ENCODE measurements around the gene APOB. TPM values are rescaled to one million over a fixed set of nuclear protein-coding genes. Genes with fewer than 3 reads are reported as not detected.

The APOB gene
- total RNA-seq, 2 experiments from 2014 or later = not detected

DNA sequence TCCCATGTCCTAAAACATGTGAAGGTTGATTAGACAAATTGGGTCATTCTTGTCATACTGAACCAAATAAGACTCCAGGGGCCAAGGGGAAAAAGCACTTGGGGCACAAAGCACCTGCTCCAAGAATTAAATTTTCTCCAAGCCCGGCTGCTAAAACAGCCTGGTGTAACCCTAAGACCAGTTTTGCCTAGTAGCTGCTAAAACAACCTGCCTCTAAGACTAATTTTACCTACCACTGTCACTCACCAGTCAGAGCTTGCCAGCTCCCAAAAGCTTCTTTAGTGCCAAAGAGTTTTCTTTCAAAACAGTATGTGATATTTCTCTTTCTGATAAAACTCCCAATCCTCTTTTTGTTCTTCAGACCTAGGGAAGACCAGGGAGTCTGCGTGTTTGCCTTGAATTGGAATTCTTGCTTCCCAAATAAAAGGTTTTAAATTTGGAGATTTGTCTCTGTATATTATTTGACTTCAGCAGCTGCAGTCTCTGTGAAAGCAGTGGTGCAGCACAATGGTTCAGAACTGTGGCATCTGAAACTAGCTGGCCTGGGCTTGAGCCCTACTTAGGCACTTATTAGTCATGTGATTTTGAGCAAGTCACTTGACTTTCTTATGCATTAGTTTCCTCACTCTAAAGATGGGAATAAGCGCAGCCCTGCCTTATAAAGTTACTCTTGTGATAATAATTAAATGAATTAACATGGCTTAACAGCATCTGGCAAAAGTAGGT, 16.2 kb upstream of the APOB start:
- no peak for DNase-seq
- no peaks in the 10 kb centered on the region for H3K9me3 Mint-ChIP-seq (ENCODE audit: low read depth)
- no peak for ATAC-seq
- CTCF ChIA-PET = interaction anchor here (1.2 kb wide), 1 partner anchor 58 kb away, joined by 3 read pairs; no protein-coding TSS in a partner anchor
- peaks cover 2% of the 10 kb centered on the region for H3K27me3 Mint-ChIP-seq
- no peak overlapping the region for H3K4me3 Mint-ChIP-seq
- H3K4me1 Mint-ChIP-seq = no peaks in the 10 kb centered on the region
- H3K27ac Mint-ChIP-seq = no peak overlapping the region
- no peaks in the 10 kb centered on the region for H3K36me3 Mint-ChIP-seq (ENCODE audit: low read depth)
- POLR2A ChIA-PET = no interaction called here
- intact Hi-C loops (cut with DNase I, micrococcal nuclease) = no loop called here

DNA sequence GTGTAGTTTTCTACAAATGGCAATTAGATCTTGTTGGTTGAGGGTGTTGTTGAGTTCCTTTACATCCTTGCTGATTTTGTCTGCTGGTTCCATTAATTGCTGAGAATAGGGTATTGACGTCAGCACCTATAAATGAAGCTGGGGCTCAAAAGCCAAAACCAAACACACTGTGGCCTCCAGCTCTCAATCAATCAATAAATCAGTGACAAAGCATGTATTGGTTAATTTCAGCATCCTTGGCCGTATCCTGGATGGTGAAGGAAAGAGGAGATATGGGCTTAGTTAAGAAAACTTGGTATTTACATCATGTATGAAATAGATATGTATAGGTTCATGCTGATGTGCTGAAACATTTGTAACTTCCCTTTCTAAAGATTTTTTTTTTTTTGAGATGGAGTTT, 13.2 kb upstream of the APOB start:
- H3K27me3 Mint-ChIP-seq = peaks cover 10% of the 10 kb centered on the region
- intact Hi-C loops (cut with DNase I, micrococcal nuclease) = no loop called here
- DNase-seq (no peak), ATAC-seq (no peak)
- no peak overlapping the region for H3K4me3 Mint-ChIP-seq
- H3K4me1 Mint-ChIP-seq = no peaks in the 10 kb centered on the region
- no peak overlapping the region for H3K27ac Mint-ChIP-seq
- CTCF ChIA-PET = no interaction called here
- no peaks in the 10 kb centered on the region for H3K36me3 Mint-ChIP-seq (ENCODE audit: low read depth)
- POLR2A ChIA-PET = no interaction called here
- H3K9me3 Mint-ChIP-seq (ENCODE audit: low read depth) = no peaks in the 10 kb centered on the region

DNA sequence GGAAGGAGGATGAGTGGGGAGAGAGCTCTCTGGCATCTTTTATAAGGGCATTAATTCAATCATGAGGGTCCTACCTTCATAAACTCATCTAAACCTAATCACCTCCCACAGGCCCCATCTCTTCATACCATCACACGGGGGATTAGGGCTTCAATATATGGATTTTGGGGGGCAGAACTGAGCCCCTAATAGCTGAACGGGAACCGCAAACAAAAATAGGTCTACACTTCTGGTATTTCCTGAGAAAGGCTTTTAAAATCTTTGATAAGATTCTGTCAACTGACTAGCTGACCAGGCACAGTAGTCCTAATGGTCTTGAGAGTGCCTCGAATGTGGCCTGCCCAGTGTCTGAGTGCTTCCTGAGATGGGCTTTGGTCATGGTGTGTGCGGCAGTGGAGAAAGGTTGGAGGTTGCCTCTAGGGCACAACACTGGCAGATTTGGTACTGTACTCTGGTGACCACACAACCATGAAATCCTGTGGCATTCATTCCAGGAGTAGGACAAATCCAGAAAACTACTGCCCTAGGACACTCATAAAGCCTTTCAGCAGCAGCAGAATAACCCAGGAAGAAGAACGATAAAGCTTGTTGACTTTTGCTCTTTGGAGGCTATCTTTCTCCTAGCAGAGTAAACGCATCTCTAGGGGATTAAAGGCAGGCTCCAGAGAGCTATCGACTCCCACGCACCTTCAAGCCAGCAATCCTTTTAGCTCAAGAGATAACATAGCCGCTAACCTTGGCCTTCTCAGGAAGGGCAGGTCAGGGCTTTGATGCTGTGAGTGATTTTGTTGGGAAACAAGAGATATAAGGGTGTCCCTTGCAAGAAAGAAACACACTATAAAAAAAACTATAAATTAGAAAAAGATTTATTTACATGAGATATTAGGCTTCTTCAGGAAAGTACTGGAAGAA, 12.3 kb upstream of the APOB start:
- Mint-ChIP-seq H3K4me1 (no peaks in the 10 kb centered on the region), H3K4me3 (no peak overlapping the region)

DNA sequence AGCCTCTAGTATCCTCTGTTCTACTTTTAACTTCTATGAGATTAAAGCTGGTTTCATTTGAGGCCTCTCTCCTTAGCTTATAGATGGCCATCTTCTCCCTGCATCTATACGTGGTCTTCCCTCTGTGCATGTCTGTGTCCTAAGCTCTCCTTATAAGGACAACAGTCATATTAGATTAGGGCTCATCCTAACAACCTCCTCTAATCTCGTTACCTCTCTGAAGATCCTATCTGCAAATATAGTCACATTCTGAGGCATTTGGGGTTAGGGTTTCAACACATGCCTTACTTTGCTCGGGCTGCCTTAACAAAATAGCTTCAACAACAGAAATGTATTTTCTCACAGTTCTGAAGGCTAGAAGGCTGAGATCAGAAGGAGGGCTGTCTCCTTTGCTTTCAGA, 11.6 kb upstream of the APOB start:
- intact Hi-C loops (cut with DNase I, micrococcal nuclease) = no loop called here
- no peak for ATAC-seq
- no peaks in the 10 kb centered on the region for H3K4me1 Mint-ChIP-seq
- H3K27me3 Mint-ChIP-seq = peaks cover 10% of the 10 kb centered on the region
- no peak overlapping the region for H3K27ac Mint-ChIP-seq
- H3K4me3 Mint-ChIP-seq = no peak overlapping the region
- DNase-seq = no peak
- H3K36me3 Mint-ChIP-seq (ENCODE audit: low read depth) = no peaks in the 10 kb centered on the region
- POLR2A ChIA-PET = no interaction called here
- no peaks in the 10 kb centered on the region for H3K9me3 Mint-ChIP-seq (ENCODE audit: low read depth)
- CTCF ChIA-PET = interaction anchor here (0.8 to 1.2 kb wide), 3 partner anchors 10 to 15 kb away, joined by 3 read pairs; no protein-coding TSS in a partner anchor

More for the DNA sequence above, 12.3 kb upstream of the APOB start:
- H3K27me3 Mint-ChIP-seq = peaks cover 10% of the 10 kb centered on the region
- ChIA-PET CTCF (interaction anchor here (0.6 to 1.2 kb wide), 4 partner anchors 9 to 14 kb away, joined by 3 read pairs; no protein-coding TSS in a partner anchor), POLR2A (no interaction called here)
- intact Hi-C loops (cut with DNase I, micrococcal nuclease) = no loop called here
- H3K27ac Mint-ChIP-seq = no peak overlapping the region
- no peaks in the 10 kb centered on the region for H3K36me3 Mint-ChIP-seq (ENCODE audit: low read depth)
- H3K9me3 Mint-ChIP-seq (ENCODE audit: low read depth) = no peaks in the 10 kb centered on the region
- DNase-seq = no peak
- no peak for ATAC-seq

DNA sequence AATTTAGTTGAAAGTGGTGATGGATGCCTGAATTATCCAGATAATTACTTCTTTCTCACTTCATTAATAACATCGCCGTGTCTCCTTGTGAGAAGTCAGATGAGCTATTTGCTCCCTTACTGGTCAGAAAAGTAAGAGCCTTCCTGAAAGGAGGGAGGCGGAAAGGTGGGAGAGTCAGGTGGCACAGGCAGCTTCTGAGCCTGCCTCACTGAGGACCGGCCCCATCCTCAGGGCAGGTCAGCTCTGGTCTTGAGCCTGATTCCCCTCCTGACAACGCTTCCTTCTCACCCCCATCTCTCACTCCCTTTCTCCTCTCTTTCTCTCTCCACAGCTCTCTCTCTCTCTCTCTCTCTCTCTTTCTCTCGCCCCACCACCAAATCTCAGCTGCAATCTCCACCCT, 10.1 kb upstream of the APOB start:
- H3K4me3 Mint-ChIP-seq = no peak overlapping the region
- H3K4me1 Mint-ChIP-seq = no peaks in the 10 kb centered on the region
- ATAC-seq (no peak), DNase-seq (no peak)
- no peak overlapping the region for H3K27ac Mint-ChIP-seq
- no peaks in the 10 kb centered on the region for H3K36me3 Mint-ChIP-seq (ENCODE audit: low read depth)
- CTCF ChIA-PET = interaction anchor here (0.6 kb wide), 1 partner anchor 197 kb away, joined by 3 read pairs; no protein-coding TSS in a partner anchor
- no peaks in the 10 kb centered on the region for H3K9me3 Mint-ChIP-seq (ENCODE audit: low read depth)
- peaks cover 10% of the 10 kb centered on the region for H3K27me3 Mint-ChIP-seq
- intact Hi-C loops (cut with DNase I, micrococcal nuclease) = no loop called here
- POLR2A ChIA-PET = no interaction called here

DNA sequence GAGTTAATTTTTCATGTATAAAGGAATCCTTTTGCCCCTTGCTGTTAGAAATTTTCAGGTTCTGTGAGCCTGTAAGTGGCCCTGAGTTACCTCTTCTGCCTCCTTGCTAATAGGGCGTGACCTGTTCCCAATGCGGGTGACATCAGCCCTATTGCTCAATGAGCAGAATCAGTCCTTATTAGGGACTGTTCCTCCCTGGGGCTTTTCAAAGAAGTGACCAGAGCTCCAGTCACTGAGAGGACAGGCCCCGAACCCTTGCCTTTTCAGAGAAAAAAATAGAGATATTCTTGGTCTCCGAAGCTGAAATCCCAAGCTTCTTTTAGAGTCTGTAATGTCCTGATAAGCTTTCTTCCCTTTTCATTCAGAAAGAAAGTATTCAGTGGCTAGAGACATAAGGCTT, 8.2 kb upstream of the APOB start:
- H3K9me3 Mint-ChIP-seq (ENCODE audit: low read depth) = no peaks in the 10 kb centered on the region
- intact Hi-C loops (cut with DNase I, micrococcal nuclease) = no loop called here
- CTCF ChIA-PET = interaction anchor here (0.7 to 1.3 kb wide), 2 partner anchors 9 to 341 kb away, joined by 3 to 4 read pairs; no protein-coding TSS in a partner anchor

DNA sequence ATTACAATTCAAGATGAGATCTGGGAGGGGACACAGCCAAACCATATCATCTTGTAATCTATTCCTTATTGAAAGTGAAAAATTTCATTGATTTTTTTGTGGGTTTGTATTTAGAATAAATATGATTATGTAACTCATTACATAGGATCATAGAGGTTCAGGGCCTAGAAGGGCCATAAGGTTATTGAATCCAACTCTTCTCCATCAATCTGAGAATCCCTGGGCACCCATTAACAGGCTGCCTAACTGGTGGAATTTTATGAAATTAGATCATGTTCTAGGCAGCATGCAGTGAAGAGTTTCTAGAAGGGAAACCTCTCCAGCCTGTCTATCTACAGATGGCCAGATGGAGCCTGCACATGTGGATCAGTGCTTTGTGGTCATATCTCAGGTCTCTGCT, 6.3 kb upstream of the APOB start:
- Mint-ChIP-seq H3K4me1 (no peaks in the 10 kb centered on the region), H3K9me3 (ENCODE audit: low read depth) (no peaks in the 10 kb centered on the region), H3K27ac (no peak overlapping the region), H3K4me3 (no peak overlapping the region), H3K27me3 (peaks cover 16% of the 10 kb centered on the region), H3K36me3 (ENCODE audit: low read depth) (no peaks in the 10 kb centered on the region)
- DNase-seq = no peak
- ATAC-seq = no peak
- intact Hi-C loops (cut with DNase I, micrococcal nuclease) = no loop called here
- POLR2A ChIA-PET = no interaction called here
- CTCF ChIA-PET = no interaction called here

More for the DNA sequence above, 8.2 kb upstream of the APOB start:
- Mint-ChIP-seq H3K36me3 (ENCODE audit: low read depth) (no peaks in the 10 kb centered on the region), H3K4me1 (no peaks in the 10 kb centered on the region), H3K27ac (no peak overlapping the region), H3K4me3 (no peak overlapping the region), H3K27me3 (peaks cover 12% of the 10 kb centered on the region)
- DNase-seq (no peak), ATAC-seq (no peak)
- POLR2A ChIA-PET = no interaction called here

DNA sequence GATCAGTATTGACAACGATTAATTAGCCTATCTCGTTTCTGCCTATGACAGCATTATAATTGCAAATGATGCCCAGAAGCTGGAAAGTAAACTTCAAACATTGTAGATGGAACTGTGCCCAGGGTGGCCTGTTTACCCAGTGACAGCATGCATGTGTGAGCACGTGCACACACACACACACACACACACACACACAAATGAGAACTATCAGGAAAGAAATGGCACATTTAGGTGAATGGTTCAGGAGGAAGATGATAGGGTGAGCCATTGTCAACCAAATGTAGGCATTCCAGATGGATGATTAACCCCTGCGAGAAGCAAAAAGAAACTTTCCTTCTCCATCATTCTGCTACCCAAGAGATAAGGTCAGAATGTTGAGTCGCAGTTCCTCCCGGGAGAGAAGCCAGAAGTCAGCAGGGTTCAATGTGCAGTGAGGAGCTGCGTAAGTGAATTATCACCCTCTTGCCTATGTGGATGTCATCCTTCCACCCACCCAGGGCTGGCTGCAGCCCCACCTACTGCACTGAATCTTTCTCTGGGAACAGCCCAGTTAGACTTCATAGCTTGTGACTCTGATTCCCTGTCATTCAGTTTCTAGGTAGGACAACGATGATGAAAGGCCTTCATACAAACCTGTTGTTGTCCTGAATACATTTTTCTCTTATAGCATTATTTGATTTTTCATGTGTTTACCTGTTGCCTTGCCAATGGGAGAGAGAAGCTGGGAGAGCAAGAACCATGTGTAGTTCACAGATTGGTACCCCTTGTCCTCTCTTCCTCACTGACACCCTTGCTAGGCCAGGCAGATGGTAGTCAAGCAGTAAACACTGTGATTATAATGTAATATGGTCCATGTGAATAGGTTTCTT, 3.5 kb upstream of the APOB start:
- ChIA-PET POLR2A (no interaction called here), CTCF (interaction anchor here (0.7 kb wide), 2 partner anchors 331 to 496 kb away, joined by 3 read pairs; no protein-coding TSS in a partner anchor)
- DNase-seq = no peak
- peaks cover 22% of the 10 kb centered on the region for H3K27me3 Mint-ChIP-seq
- H3K4me3 Mint-ChIP-seq = no peak overlapping the region
- H3K9me3 Mint-ChIP-seq (ENCODE audit: low read depth) = no peaks in the 10 kb centered on the region
- H3K27ac Mint-ChIP-seq = no peak overlapping the region
- ATAC-seq = no peak
- intact Hi-C loops (cut with DNase I, micrococcal nuclease) = no loop called here
- H3K36me3 Mint-ChIP-seq (ENCODE audit: low read depth) = no peaks in the 10 kb centered on the region
- H3K4me1 Mint-ChIP-seq = peaks cover 3% of the 10 kb centered on the region

DNA sequence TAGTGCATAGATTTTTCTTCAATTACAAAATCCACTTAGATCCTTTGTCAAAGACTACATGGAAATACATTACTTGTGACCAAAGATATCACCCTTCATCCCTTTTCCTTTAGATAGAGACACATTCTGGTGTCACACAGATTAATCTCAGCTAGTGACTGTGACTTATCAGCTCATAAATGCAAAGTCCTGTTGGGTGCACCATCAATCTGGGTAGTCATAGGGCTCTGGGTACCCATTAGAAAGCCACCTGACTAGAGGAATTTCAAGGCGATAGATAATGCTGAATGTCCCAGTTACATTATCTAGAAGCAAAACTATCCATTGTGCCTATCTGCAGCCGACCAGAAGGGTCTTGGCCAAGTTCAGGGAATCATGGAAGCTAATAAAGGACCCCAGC, 2.6 kb upstream of the APOB start:
- POLR2A ChIA-PET = no interaction called here
- H3K27me3 Mint-ChIP-seq = peaks cover 27% of the 10 kb centered on the region
- H3K4me3 Mint-ChIP-seq = no peak overlapping the region
- ATAC-seq (no peak), DNase-seq (no peak)
- CTCF ChIA-PET = no interaction called here
- no peaks in the 10 kb centered on the region for H3K36me3 Mint-ChIP-seq (ENCODE audit: low read depth)
- peaks cover 3% of the 10 kb centered on the region for H3K4me1 Mint-ChIP-seq
- intact Hi-C loops (cut with DNase I, micrococcal nuclease) = no loop called here
- no peak overlapping the region for H3K27ac Mint-ChIP-seq
- H3K9me3 Mint-ChIP-seq (ENCODE audit: low read depth) = no peaks in the 10 kb centered on the region

DNA sequence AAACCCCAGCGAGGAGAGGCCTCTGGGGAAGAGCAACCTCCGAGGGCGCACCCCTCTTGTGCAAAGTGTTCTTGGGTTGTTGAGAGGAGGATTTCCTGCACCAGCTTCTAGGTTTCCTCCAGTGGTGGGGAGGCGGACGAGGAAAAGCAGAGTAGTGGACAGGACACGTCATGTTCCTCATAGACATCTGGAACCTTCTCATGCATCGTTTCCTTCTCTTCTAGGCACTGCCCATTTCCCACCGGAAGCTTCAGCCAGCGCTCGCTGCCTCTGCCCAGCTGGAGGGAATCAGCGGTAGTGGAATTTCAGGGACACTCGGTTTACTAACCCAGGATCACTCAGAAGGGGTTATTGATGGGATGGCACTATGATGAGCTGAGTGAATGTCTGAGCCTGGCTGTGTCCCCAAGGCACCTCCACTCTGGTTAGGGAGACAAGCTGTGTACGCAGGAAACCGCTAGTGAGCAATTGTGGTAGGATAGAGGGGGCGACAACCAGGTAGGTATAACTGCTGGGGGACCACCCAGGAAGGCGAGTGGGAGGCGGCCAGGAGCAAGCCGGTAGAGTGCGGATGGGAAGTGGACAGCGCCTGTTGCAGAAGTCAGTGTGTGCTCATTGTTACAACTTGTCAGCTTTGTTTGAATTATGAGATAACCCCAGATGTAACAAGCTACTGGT, 960 bp upstream of the APOB start:
- ATAC-seq (no peak), DNase-seq (no peak)
- no peak overlapping the region for H3K4me3 Mint-ChIP-seq
- H3K27ac Mint-ChIP-seq = no peak overlapping the region
- ChIA-PET POLR2A (no interaction called here), CTCF (no interaction called here)
- H3K4me1 Mint-ChIP-seq = peaks cover 3% of the 10 kb centered on the region
- no peaks in the 10 kb centered on the region for H3K9me3 Mint-ChIP-seq (ENCODE audit: low read depth)
- H3K36me3 Mint-ChIP-seq (ENCODE audit: low read depth) = no peaks in the 10 kb centered on the region
- peaks cover 27% of the 10 kb centered on the region for H3K27me3 Mint-ChIP-seq
- intact Hi-C loops (cut with DNase I, micrococcal nuclease) = loop anchor here in 1 of 2 experiments (5.0 kb wide), 1 partner anchor 1312 kb away; no protein-coding TSS in a partner anchor
